Colon (tissue), 2 donors: Measurements from ENCODE around the gene SLC34A1.
"Not testable (repeated sequence)": the region's sequence is repeated elsewhere in the genome, so short reads cannot be mapped to it uniquely, and the experiment has no call there.

Experiments used
- FAIRE-seq: peaks from 2 replicates; lab custom pipeline; 2012; peaks lifted over from hg19 to GRCh38; lab: Jason Lieb, UNC
- donor health status: control.
- donor health status: control.

Gene SLC34A1

GRCh38 chr5:177412603-177413233, 28.5 kb downstream of the SLC34A1 start:
- no peak for FAIRE-seq

- no peak for FAIRE-seq
Observed at GRCh38 chr5:177414481-177414880, 30.2 kb downstream of the SLC34A1 start.

GRCh38 chr5:177417081-177417480, 32.8 kb downstream of the SLC34A1 start:
- FAIRE-seq: not testable (repeated sequence)

GRCh38 chr5:177419046-177419445, 34.8 kb downstream of the SLC34A1 start:
- FAIRE-seq: no peak

GRCh38 chr5:177420472-177420871, 36.2 kb downstream of the SLC34A1 start:
- FAIRE-seq: not testable (repeated sequence)

GRCh38 chr5:177421062-177421798, 37.0 kb downstream of the SLC34A1 start:
- no peak for FAIRE-seq

GRCh38 chr5:177423671-177424070, 39.4 kb downstream of the SLC34A1 start:
- FAIRE-seq: no peak

- FAIRE-seq: no peak
Observed at GRCh38 chr5:177425196-177425800, 41.1 kb downstream of the SLC34A1 start.

- peak; percentile 83 for FAIRE-seq
Observed at GRCh38 chr5:177425801-177426565, 41.7 kb downstream of the SLC34A1 start.

GRCh38 chr5:177426566-177427210, 42.5 kb downstream of the SLC34A1 start, which contains the start of gene GRK6:
Gene GRK6, plus strand, starts transcription at chr5:177426676. Its CDS starts 170 bp downstream, at chr5:177426846.
- no peak for FAIRE-seq

- no peak for FAIRE-seq
Observed at GRCh38 chr5:177427211-177427822, 43.1 kb downstream of the SLC34A1 start.

GRCh38 chr5:177427919-177428573, 43.8 kb downstream of the SLC34A1 start:
- no peak for FAIRE-seq

GRCh38 chr5:177428574-177429217, 44.5 kb downstream of the SLC34A1 start:
- FAIRE-seq: no peak

- no peak for FAIRE-seq
Observed at GRCh38 chr5:177429248-177430040, 45.2 kb downstream of the SLC34A1 start.

- FAIRE-seq: no peak
Observed at GRCh38 chr5:177430140-177430951, 46.1 kb downstream of the SLC34A1 start.

GRCh38 chr5:177430972-177431316, 46.7 kb downstream of the SLC34A1 start:
- FAIRE-seq: no peak

- no peak for FAIRE-seq
Observed at GRCh38 chr5:177431317-177432142, 47.3 kb downstream of the SLC34A1 start.
